HG03442 (cell line): Measurements from ENCODE around the gene ISCU.

Experiments
- ATAC-seq: cut with Tn5 transposase; IDR thresholded peaks from one replicate; pipeline ENCODE4 v1.9.1; 2021; ENCODE audit warnings: mild to moderate bottlenecking, moderate library complexity; ENCODE audit not compliant: unreplicated experiment

Gene ISCU

DNA sequence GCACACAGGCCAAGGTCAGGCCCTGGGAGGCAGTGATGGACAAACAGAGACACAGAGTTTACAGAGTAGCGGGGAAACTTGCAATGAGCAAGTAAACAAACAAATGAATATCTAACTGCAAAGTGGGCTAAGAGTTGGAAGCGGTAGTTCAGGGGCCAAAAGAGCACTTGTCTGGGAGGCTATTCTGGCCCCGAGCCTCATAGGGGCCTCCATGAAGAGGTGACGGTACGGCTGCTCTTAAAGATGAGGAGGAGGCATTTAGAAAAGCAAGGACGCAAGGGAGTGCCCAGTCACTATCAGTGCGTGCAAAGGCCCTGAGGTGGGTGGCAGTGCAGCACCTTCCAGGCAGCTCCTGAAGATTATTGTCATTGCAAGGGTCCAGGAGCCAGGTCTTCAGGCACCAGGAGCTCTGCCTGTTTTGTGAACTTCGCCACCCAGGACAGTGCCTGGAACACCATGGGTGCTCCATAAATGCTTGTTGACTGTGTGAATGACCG is 39.9 kb downstream of the ISCU start:
- no peak for ATAC-seq

DNA sequence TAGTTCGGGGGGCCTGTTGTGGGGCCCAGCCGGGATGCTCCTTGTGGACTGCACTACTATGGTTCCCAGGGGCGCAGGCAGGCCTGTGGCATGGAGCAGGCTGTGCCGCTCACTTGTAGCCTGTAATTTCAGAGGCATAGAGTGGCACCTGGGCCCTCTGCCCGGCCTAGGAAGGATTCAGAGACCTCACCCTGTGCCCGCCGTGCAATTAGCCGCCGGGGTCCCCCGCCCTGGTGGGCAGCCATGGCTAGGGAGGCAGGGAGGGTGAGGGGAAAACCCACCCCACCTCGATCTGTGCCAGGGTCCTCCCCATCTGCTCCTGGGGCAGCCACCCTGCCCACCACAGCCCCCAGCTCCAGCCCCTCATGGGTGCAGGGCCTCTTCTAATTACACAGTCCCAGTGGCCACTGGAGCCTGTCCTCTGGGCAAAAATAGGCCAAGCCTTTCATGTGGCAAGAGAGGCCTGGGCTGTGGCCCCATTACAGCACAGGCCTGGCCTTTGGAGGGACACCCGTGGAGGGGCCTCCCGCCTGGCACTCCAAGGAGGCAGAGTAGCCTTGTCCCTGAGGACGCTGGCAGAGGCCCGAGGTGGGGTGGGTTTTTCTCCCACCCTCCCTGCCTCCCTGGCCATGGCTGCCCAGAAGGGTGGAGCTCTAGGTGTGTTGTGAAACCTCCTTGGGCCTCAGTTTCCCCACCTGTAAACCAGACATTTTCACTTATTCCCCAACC is 40.7 kb downstream of the ISCU start:
- no peak for ATAC-seq

DNA sequence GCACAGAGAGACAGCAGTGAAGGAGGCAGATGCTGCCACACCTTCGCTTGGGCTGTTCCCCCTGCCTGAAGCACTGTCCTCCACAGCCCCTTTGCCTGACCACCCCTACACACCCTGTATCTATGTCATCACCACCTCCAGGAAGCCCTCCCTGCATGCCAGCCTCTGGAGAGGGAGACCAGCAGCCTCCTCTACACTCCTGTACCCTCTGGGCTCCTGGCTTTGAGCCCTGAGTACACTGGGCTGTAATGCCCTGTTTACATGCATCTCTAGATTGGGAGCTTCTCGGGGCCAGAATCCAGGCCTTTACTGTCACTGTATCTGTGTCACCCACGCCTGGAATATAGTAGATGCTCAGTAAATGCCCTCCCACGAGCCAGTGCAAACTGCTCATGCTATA is 41.3 kb downstream of the ISCU start:
- no peak for ATAC-seq

DNA sequence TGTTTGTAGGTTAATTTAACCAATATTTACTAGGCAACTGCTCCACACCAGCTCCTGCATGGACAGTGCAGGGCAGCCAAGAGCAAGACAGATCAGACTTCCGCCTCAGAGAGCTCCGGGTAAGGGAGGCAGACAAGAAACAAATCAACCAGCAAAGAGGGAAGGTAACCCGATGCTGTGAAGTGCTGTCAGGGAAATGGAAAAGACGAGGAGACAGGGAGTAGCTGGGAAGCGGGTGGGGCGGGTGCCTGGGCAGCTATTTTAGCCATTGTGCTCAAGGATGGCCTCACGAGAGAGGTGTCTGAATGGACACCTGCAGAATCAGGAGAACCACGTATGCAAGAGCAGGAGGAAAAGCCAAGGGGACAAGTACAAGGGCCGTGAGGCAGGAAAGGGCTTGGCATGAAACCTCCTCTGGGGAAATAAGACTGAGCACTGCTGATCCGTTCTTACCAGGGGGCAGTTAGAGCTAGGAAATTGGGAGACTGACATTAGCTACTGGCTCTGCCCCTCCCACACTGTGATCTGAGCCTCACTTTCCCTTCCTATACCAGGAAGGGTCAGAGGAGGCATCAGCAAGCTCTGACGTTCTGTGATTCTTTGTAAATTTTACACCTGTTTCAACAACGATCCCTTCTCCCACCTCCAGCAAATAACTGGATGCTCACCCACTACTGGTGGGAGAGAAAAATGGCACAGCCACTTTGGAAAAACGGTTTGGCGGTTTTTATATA is 42.0 kb downstream of the ISCU start:
- no peak for ATAC-seq

DNA sequence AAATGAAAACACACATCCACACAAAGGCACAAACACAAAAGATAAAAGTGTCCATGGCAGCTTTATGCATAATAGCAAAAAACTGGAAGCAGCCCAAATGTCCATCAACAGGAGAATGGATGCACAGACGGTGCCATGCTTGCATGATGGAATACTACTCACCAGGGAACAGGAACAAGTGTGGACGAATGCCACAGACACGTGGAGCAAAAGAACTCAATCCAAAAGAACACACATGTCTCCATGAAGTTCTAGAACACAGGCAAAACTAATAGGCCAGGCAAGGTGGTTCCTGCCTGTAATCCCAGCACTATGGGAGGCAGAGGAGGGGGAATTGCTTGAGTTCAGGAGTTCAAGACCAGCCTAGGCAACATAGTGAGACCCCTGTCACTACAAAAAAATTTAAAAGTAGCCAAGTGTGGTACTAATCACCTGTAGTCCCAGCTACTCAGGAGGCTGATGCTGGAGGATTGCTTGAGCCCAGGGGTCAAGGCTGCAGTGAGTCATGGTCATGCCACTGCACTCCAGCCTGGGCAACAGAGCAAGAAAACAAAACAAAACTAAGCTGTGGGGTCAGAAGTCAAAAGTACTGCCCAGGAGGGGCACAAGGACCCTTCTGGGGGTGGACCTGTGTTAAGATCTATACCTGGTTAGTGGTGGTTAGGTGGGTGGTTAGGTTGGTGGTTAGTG is 42.7 kb downstream of the ISCU start:
- no peak for ATAC-seq

DNA sequence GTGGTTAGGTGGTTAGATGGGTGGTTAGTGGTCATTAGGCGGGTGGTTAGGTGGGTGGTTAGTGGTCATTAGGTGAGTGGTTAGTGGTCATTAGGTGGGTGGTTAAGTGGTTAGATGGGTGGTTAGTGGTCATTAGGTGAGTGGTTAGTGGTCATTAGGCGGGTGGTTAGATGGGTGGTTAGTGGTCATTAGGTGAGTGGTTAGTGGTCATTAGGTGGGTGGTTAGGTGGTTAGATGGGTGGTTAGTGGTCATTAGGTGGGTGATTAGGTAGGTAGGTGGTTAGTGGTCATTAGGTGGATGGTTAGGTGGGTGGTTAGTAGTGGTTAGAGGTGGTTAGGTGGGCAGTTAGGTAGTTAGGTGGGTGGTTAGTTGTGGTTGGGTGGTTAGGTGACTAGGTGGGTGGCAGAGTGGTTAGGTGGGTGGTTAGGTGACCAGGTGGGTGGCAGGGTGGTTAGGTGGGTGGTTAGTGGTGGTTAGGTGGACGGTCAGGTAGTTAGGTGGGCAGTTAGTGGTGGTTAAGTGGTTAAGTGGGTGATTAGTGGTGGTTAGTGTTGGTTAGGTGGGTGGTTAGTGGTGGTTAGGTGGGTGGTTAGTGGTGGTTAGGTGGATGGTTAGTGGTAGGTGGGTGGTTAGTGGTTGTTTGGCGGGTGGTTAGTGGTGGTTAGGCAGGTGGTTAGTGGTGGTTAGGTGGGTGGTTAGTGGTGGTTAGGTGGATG is 43.5 kb downstream of the ISCU start:
- no peak for ATAC-seq

DNA sequence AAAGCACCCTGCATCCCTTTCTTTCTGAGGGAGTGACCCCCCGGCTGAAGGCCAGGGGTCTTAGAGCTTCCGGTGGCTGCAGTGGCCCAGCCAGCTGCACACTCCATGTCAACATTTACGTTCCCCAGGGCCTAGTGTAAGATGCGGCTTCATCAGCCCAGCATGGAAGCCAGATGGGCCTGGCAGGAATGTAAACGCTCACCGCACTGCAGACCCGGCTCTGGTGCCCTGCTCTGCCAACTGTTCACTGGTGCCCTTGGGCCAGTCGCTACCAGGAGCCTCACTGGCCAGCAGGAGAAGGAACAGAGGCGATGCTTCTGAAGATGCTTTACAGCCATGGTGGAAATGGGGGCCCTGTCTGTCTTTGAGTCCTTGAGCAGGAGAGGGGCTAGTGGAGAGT is 44.1 kb downstream of the ISCU start:
- ATAC-seq = no peak

DNA sequence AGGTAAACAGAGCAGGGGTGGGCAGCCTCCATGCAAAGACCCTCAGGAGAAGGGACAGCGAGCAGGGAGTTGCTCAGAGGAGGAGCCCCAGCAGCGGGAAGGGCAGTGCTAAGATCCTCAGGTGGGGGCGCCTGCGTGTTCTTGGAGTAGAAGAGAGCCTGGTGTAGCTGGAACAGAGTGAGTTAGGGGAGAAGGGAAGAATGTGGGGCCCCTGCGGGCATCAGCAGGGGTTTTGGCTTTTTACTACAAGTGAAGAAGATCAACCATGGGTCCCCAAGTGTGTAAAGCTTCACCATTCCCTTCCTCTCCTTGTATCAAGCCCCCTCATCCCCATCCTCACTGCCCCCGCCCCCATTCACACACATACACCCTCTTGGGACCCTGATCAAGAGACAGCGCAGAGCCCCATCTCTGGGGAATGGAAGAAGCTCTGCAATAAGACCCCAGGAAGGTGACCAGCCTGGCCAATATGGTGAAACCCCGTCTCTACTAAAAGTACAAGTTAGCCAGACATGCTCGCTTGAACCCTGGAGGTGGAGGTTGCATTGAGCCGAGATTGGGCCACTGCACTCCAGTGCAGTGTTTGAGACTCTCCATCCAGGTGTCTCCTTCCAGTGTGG is 45.7 kb downstream of the ISCU start:
- ATAC-seq = no peak

DNA sequence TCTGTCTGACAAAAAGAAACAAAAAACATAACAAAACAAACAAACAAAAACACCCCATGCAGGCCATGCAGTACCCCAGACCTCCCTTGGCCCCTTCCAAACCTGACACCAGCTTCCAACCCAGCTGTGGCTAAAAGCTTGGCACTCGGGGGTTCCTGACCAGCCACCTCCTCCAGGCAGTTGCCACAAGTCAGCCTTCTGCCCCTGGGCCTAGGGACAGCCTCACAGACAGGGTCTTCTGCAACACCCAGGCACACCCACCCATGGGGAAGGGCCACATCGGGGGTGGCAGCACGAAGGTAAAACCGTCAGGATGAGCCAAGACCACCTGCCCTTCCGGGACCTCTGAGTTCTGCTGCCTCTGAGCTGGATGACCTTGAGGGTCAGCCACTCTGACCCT is 46.2 kb downstream of the ISCU start:
- no peak for ATAC-seq

DNA sequence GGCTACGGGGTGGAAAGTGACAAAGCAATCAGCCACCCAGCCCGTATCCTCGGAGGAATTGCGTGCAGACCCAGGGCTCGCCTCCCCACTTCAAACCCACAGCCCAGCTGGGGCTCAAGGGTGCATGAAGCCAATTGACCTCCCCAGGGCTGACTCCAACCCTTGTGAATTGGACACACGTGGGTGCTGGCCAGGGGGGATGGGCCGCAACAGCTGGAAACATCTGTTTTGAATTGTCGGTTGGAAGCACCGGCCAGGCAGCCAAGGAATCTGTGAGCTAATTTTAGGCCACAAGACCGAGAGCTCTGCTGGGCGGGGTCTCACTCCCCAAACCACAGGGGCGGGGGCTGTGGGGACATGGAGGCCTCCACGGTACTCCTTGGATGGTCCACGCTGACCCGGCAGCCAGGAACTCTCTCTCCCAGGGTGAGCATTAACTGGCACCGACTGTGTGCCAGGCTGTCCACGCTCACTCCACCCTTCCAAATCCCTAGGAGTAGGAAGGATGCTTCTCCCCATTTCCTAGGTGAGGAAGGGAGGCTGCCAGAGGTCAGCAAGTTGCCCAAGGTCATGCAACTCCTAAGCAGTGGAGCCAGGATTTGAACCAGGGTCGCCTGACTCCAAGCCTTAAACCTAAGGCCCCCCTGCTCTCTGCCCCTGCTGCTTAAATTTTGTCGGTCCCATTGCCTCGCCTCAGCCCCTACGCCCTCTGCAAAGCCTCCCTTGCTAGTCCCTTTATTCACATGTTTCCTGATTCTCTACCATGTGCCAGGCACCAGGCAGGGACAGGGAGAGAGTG is 47.3 kb downstream of the ISCU start:
- ATAC-seq = no peak

DNA sequence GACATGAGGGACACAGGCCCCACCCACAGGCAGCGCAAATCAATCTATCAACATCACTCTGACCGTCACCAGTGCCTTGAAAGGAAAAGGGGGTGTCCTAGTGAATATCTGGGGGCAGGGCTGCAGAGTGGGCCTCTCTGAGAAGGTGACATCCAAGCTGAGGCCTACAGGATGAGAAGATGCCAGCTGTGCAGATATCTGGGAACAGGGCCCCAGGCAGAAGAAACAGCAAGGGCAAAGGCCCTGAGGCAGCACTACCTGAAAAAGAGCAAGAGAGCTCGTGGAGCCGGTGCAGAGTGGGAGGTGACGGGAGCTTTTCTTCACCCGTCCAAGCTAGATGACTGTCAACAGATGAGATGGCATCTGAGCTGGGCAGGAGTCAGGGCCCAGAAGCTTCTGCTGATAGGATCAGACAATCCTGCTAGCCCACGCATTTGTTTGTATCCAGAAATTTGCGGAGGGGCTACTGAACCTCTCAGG is 48.0 kb downstream of the ISCU start:
- no peak for ATAC-seq

DNA sequence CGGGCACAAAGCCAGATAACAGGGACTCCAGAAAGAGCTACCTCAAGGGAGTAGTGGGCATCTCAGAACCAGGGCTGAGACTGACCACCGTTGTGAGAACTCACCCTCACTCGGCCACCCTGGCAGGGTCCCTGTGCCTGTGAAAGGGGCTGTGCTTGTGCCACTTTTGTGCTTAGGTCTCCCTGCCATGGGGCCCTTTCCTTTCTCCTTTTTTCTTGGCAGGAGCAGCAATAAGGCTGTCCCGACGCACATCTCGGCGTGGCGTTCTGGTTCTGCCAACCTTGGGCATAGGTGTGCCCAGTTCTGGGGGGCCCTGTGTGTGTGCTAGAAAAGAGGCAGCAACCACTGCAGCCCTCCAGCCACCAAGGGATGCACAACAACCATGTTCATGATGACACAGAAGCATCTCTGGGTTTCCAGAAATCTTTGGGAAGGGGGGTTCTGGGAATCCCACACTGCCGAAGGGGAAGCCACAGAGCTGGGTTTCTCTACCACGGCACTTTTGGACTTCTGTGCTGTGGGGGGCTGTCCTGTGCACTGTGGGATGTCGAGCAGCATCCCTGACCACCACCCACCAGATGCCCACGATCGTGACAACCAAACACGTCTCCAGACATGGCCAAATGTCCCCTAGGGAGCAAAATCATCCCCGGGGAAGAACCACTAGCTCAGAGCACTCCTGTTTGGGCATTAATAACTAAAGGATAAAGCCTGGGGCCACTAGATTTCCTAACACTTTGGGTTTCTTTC is 48.6 kb downstream of the ISCU start:
- no peak for ATAC-seq

DNA sequence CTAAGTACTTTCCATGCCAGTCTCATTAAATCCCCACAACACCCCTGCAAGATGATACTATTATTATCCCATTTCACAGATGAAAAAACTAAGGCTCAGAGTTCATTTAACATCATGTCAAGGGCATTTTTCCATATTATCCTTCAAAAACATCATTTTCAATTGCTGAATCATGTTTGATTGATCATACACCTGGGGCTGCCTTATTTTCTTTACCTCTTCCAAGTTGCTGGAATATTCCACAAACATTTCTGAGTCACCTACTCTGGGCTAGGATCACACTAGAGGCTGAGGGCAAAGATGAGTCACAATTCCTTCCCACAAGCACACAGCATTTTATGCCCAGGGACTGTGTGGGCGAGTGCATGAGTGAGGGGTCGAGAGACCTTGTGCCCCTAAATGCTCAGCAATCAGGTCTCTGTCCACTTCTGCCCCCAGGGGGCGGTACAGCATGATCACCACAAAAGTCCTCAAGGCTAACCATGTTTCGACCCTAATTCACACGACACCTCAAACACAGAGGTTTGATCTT is 49.6 kb downstream of the ISCU start:
- ATAC-seq = no peak

DNA sequence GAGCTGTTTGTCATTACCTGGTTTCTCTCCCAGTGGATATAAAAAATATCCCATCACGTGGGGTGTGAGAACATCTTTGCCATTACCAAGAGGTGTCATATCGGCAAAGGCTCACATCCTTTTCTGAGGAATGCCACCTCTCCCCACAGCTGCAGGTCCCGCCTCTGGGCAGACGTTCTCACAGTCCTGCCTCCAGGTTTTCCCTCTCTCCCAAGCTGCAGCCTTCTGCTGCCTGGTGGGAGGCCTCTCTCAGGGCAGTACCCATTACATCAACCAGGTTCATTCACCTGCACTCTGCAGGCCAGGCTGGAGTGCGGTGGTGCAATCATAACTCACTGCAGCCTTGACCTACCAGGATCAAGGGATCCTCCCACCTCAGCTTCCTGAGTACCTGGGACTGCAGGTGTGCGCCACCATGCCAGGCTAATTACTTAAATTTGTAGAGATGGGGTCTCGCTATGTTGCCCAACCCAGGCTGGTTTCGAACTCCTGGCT is 50.4 kb downstream of the ISCU start:
- ATAC-seq = no peak

DNA sequence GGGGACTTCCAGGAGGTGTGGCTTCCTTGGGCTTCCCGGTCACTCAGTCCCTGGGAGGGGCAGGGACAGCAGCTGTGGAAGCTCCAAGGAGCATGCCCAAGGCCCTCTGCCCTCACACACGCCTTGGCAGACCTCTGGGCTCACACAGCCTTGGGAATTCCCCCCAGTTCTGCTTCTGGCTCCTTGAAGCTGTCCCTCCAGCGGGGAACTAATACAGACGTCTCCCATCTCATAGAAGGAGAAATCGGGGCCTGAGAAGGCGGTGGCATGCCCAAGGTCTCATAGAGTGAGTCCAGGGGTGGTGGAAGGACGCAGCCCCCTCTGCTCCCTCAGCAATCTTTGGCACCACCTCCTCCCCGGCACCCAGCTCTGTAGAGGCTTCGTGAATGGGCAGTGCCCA is 51.2 kb downstream of the ISCU start:
- no peak for ATAC-seq

DNA sequence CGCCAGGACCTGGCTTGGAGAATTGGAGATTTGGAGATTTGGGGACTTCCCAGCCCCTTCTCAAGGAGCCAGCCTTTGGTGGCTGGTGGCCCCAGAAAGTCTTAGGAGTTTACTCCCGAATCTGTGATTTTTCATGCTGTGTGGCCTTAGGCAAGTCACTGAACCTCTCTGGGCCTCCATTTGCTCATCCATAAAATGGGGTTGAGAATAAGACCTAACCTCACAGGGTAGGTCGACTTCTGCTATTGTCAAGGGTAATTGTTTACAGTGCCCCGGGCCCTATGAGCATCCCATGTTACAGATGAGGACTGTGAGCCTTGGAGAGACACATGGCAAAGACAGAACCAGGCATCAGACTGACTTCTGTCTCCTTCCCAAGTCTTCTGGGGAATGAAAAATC is 51.6 kb downstream of the ISCU start:
- no peak for ATAC-seq

DNA sequence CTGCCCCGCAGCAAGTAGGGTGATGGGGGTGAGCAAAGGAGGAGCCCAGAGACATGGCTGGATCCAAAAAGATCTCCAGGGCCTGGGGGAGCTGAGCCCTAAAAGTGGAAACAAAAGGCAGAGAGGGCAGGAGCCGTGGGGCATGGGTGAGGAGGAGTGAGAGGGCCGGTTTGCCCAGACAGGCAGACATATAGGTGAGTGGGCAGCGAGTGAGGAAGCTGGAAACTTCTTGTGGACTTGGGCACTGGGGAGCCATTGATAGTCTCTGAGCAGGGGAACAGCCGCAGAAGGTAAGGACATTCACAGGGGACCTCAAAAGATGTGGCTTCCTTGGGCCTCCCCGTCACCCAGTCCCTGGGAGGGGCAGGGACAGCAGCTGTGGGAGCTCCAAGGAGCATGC is 52.2 kb downstream of the ISCU start:
- ATAC-seq = no peak

DNA sequence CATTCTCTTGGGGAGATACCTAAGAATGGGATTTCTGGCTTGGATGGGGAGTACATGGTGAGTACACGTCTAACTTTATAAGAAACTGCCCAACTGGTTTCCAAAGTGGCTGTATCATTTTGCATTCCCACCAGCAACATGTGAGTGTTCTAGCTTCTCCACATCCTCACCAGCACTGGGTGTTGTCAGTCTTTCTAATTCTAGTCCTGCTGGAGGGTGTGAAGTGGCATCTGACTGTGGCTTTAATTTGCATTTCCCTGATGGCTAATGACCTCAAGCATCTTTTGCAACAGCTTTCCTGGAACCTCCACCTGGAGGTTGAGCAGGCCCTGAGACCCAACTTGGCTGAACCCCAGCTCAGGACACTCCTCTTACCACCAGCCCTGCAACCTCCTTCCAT is 53.5 kb downstream of the ISCU start:
- no peak for ATAC-seq

DNA sequence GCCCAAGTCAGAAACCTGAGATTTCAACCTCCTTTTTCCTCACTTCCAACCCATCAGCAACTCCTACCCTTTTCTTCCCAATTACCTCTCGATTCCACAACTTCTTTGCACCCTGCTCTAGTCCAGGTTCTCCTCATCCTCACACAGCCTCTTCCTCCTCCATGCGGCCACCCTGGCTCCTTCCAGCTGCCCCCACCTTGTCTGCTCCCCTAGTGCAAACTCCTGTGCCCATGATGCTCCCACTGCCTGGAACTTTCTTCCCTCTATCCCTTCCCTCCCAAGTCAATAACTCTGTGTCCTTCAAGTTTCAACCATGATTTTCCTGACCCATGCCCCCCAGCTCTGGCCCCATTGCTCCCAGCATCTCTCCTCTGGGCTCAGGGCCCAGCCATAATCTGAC is 54.0 kb downstream of the ISCU start:
- ATAC-seq = no peak
